Measurements from ENCODE around the gene ZNF436.
"Not testable (repeated sequence)": the region's sequence is repeated elsewhere in the genome, so short reads cannot be mapped to it uniquely, and the experiment has no call there.

The ZNF436 gene

DNA sequence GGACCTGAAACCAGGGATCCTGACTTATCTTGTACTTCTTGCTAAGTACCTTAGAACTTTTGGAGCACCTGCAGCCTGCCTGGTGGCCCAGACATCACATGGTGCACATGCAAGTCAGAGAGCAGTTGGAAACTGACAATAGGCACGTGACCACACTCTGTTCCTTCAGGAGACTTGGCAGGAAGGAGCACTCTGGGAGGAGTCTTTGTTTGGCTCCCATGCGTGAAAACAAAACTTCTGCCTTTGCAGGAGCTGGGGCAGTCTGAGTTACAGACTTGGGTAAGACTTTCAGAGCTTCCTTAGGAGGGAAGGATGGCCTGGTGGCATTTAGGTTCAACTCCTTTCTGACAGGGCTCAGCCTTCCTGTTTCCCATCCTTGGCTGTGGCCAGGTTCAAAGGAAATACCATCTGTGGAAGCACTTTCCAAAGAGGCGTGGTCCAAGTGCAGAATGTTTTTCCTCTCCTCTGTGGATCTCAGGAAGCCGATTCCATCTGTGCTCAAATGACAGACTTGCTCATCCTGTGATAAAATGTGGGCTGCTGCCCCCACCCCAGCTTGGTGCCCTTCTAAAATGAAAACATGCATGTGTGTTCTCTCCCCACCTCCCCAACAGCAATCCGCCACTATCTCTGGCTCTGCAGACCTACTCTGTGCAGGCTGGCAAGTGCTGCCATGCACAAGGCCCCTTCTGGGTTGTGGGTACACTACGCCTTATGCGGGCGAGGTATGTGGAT is 14.1 kb upstream of the ZNF436 start:
- no peak overlapping the region for H3K4me3 ChIP-seq (ENCODE audit: low read depth, low read length)
- H3K27ac ChIP-seq, result no peak overlapping the region
- H3K9me3 ChIP-seq (ENCODE audit: severe bottlenecking), result no peaks in the 10 kb centered on the region
- H3K27me3 ChIP-seq (ENCODE audit: insufficient read depth, low read depth, severe bottlenecking), result no peaks in the 10 kb centered on the region
- H3K36me3 ChIP-seq, result no peaks in the 10 kb centered on the region
- TF ChIP-seq, protein P1, sequence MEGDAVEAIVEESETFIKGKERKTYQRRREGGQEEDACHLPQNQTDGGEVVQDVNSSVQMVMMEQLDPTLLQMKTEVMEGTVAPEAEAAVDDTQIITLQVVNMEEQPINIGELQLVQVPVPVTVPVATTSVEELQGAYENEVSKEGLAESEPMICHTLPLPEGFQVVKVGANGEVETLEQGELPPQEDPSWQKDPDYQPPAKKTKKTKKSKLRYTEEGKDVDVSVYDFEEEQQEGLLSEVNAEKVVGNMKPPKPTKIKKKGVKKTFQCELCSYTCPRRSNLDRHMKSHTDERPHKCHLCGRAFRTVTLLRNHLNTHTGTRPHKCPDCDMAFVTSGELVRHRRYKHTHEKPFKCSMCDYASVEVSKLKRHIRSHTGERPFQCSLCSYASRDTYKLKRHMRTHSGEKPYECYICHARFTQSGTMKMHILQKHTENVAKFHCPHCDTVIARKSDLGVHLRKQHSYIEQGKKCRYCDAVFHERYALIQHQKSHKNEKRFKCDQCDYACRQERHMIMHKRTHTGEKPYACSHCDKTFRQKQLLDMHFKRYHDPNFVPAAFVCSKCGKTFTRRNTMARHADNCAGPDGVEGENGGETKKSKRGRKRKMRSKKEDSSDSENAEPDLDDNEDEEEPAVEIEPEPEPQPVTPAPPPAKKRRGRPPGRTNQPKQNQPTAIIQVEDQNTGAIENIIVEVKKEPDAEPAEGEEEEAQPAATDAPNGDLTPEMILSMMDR (IDR thresholded peaks at IDR 0.05; ENCODE audit: low read depth, low read length), result no peak
- DNase-seq, result no peak

GRCh38 chr1:23381233-23381885 is 11.7 kb upstream of the ZNF436 start:
- H3K27ac ChIP-seq, result no peak overlapping the region
- no peak for DNase-seq
- TF ChIP-seq, protein P1 (IDR thresholded peaks at IDR 0.05; ENCODE audit: low read depth, low read length), result no peak
- H3K4me3 ChIP-seq (ENCODE audit: low read depth, low read length), result no peak overlapping the region
- no peaks in the 10 kb centered on the region for H3K27me3 ChIP-seq (ENCODE audit: insufficient read depth, low read depth, severe bottlenecking)
- no peaks in the 10 kb centered on the region for H3K36me3 ChIP-seq
- no peaks in the 10 kb centered on the region for H3K9me3 ChIP-seq (ENCODE audit: severe bottlenecking)

GRCh38 chr1:23380719-23381118 is 11.1 kb upstream of the ZNF436 start:
- Histone ChIP-seq H3K27me3 (ENCODE audit: insufficient read depth, low read depth, severe bottlenecking) (no peaks in the 10 kb centered on the region), H3K27ac (no peak overlapping the region)
- no peak for DNase-seq

DNA sequence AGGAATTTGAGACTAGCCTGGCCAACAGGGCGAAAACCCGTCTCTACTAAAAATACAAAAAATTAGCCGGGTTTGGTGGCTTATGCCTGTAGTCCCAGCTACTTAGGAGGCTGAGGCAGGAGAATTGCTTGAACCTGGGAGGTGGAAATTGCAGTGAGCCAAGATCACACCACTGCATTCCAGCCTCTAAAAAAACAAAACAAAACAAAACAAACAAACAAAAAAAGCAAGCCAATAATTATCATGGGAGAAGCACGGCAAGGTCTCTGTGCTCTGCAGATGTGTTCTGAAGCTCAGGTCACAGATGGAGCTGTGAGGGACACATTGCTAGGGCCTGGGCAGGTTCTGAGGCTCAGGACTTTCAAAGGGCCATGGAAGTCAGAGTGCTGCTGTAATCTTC is 10.6 kb upstream of the ZNF436 start:
- not testable (repeated sequence) for H3K27ac ChIP-seq; H3K9me3 ChIP-seq (ENCODE audit: severe bottlenecking); DNase-seq; H3K27me3 ChIP-seq (ENCODE audit: insufficient read depth, low read depth, severe bottlenecking); H3K36me3 ChIP-seq; H3K4me3 ChIP-seq (ENCODE audit: low read depth, low read length)

More at GRCh38 chr1:23380719-23381118, 11.1 kb upstream of the ZNF436 start:
- Histone ChIP-seq H3K36me3 (no peaks in the 10 kb centered on the region), H3K4me3 (ENCODE audit: low read depth, low read length) (no peak overlapping the region), H3K9me3 (ENCODE audit: severe bottlenecking) (no peaks in the 10 kb centered on the region)
- TF ChIP-seq, protein P1 (IDR thresholded peaks at IDR 0.05; ENCODE audit: low read depth, low read length), result no peak

DNA sequence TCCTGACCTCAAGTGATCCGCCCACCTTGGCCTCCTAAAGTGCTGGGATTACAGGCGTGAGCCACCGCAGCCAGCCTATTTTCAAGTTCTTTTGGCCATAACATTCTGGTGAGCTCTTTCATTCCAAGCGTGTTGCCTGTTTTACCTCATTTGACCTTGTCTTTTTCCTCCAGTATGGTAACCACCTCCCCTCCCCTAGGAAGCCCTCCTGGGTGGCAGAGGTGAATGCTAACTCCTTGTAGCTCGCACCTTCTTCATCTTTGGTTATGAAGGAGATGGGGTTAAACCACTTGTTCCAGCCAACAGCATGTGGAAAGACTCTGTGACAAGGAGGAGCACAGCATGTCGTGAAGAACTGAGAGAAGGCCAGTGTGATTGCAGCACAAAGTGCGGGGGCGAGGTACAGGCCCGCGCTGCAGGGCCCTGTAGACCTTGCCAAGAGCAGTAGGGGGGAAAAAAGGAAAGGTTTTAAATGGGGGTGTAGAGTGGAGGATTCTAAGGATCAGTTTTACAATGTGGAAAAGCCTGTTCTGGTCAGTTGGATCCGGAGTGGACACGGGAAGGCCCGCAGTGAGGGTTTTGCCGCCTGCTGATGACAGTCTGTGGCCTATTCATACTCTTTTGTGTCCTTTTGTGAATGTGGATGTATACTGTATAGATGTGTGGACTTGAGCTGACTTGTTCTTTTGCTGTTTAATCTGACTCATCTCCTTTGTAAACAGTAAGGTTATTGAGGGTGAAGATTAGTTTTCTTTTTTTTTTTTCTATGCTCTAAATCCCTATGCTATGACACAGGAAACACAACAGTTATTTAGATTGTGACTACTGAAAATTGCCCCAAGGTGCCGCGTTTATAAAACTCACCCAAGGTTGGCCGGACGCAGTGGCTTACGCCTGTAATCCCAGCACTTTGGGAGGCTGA is 7.5 kb upstream of the ZNF436 start:
- H3K27me3 ChIP-seq (ENCODE audit: insufficient read depth, low read depth, severe bottlenecking), result no peaks in the 10 kb centered on the region
- no peaks in the 10 kb centered on the region; the same call in 1 of the 2 replicates for H3K36me3 ChIP-seq
- no peaks in the 10 kb centered on the region for H3K9me3 ChIP-seq (ENCODE audit: severe bottlenecking)
- H3K4me3 ChIP-seq (ENCODE audit: low read depth, low read length), result no peak overlapping the region
- peak overlapping the region; percentile 58 for H3K27ac ChIP-seq
- no peak for DNase-seq
- TF ChIP-seq, protein P1 (IDR thresholded peaks at IDR 0.05; ENCODE audit: low read depth, low read length), result no peak

DNA sequence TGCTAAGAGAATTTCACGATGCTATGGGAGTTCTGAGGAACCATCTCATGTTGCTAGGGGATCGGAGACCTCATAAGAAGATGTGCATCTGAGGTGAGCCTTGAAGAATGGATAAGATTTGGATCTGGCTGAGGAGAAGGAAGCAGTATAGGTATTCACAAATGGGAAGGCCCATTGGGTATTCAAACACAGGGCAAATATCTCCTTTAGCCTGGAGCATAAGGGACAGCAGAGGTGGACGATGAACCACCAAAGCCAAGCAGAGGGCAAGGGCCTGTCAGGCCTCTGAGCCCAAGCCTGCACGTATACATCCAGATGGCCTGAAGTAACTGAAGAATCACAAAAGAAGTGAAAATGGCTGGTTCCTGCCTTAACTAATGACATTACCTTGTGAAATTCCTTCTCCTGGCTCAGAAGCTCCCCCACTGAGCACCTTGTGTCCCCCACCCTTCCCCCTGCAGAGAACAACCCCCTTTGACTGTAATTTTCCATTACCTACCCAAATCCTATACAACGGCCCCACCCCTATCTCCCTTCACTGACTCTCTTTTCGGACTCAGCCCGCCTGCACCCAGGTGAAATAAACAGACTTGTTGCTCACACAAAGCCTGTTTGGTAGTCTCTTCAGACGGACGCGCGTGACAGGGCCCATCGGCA is 4.6 kb upstream of the ZNF436 start:
- not testable (repeated sequence) for H3K27ac ChIP-seq; H3K36me3 ChIP-seq; H3K9me3 ChIP-seq (ENCODE audit: severe bottlenecking); H3K27me3 ChIP-seq (ENCODE audit: insufficient read depth, low read depth, severe bottlenecking); DNase-seq; H3K4me3 ChIP-seq (ENCODE audit: low read depth, low read length)

Data from WERI-Rb-1 (cell line).